Activated T-helper 2 cell treated with anti-CD3 and anti-CD28 coated beads, Interferon-gamma antibody, Interleukin-2, Interleukin-4, amounts not matched to agents 10 μg/mL and 5 μg/mL and 100 μg/mL, durations not matched to agents 14 hours and 24 hours and 36 hours (primary cell): ENCODE data around the gene GNAQ. TPM values are rescaled to one million over a fixed set of nuclear protein-coding genes. Genes with fewer than 3 reads are reported as not detected.
"Not testable (repeated sequence)": the region's sequence is repeated elsewhere in the genome, so short reads cannot be mapped to it uniquely, and the experiment has no call there.

Experiments used
- DNase-seq: peaks from one replicate; pipeline ENCODE4 v3.0.0; 2021; ENCODE audit warnings: low spot score
- H3K27ac Mint-ChIP-seq: one replicate; pipeline ENCODE4 v1.8.0; 2021; ENCODE audit warnings: mixed read lengths
- H3K27me3 Mint-ChIP-seq: one replicate; pipeline ENCODE4 v1.8.0; 2021; ENCODE audit warnings: low read depth, mixed read lengths
- H3K36me3 Mint-ChIP-seq: one replicate; pipeline ENCODE4 v1.8.0; 2021; ENCODE audit warnings: low read depth, mixed read lengths
- H3K4me1 Mint-ChIP-seq: one replicate; pipeline ENCODE4 v1.8.0; 2021; ENCODE audit warnings: low read depth, mixed read lengths
- H3K4me3 Mint-ChIP-seq: one replicate; pipeline ENCODE4 v1.8.0; 2021; ENCODE audit warnings: low read depth, mild to moderate bottlenecking, moderate library complexity, mixed read lengths
- H3K9me3 Mint-ChIP-seq: one replicate; pipeline ENCODE4 v1.8.0; 2021; ENCODE audit warnings: mixed read lengths
- intact Hi-C: fragments of 100-400 bp; cut with micrococcal nuclease; formaldehyde crosslinking; loops from one replicate; pipeline ENCODE4 v1.15.1; 2023
- total RNA-seq: library from RNA; stranded (reverse); gene quantifications from 2 replicates; pipeline ENCODE4 v1.2.3, GENCODE V29; 2022

Gene GNAQ
- total RNA-seq, 1 donor from 2014 or later, result 28.6 TPM

GRCh38 chr9:77764894-77765780 is 266.5 kb downstream of the GNAQ start:
- Mint-ChIP-seq H3K4me1 (peaks cover 6% of the 10 kb centered on the region), H3K36me3 (peaks cover 23% of the 10 kb centered on the region), H3K27ac (no peak overlapping the region), H3K4me3 (no peak overlapping the region), H3K9me3 (peaks cover 8% of the 10 kb centered on the region), H3K27me3 (no peaks in the 10 kb centered on the region)
- DNase-seq, result no peak
- intact Hi-C loops, result no loop called here

- peaks cover 6% of the 10 kb centered on the region for H3K4me1 Mint-ChIP-seq
- intact Hi-C loops, result no loop called here
- no peak for DNase-seq
- peaks cover 8% of the 10 kb centered on the region for H3K9me3 Mint-ChIP-seq
- H3K27ac Mint-ChIP-seq, result no peak overlapping the region
- peaks cover 27% of the 10 kb centered on the region for H3K36me3 Mint-ChIP-seq
- no peak overlapping the region for H3K4me3 Mint-ChIP-seq
- H3K27me3 Mint-ChIP-seq, result no peaks in the 10 kb centered on the region
Observed at GRCh38 chr9:77763566-77763965, 268.0 kb downstream of the GNAQ start.

GRCh38 chr9:77760919-77761318 is 270.7 kb downstream of the GNAQ start:
- Mint-ChIP-seq H3K36me3 (peaks cover 44% of the 10 kb centered on the region), H3K9me3 (peaks cover 14% of the 10 kb centered on the region)
- H3K4me1 Mint-ChIP-seq, H3K4me3 Mint-ChIP-seq, H3K27ac Mint-ChIP-seq, H3K27me3 Mint-ChIP-seq, intact Hi-C loops, DNase-seq: not testable (repeated sequence)

- no peaks in the 10 kb centered on the region for H3K27me3 Mint-ChIP-seq
- DNase-seq, result no peak
- no peak overlapping the region for H3K27ac Mint-ChIP-seq
- intact Hi-C loops, result no loop called here
- H3K4me1 Mint-ChIP-seq, result no peaks in the 10 kb centered on the region
- H3K36me3 Mint-ChIP-seq, result peaks cover 36% of the 10 kb centered on the region
- no peak overlapping the region for H3K4me3 Mint-ChIP-seq
- H3K9me3 Mint-ChIP-seq, result peaks cover 8% of the 10 kb centered on the region
Observed at GRCh38 chr9:77759391-77759790, 272.2 kb downstream of the GNAQ start.

- Mint-ChIP-seq H3K36me3 (peaks cover 30% of the 10 kb centered on the region), H3K4me1 (peaks cover 7% of the 10 kb centered on the region), H3K27ac (no peak overlapping the region), H3K4me3 (no peak overlapping the region), H3K27me3 (no peaks in the 10 kb centered on the region), H3K9me3 (peaks cover 8% of the 10 kb centered on the region)
- DNase-seq, result no peak
- intact Hi-C loops, result no loop called here
Observed at GRCh38 chr9:77756449-77756848, 275.2 kb downstream of the GNAQ start.

GRCh38 chr9:77753180-77753579 is 278.4 kb downstream of the GNAQ start:
- peaks cover 28% of the 10 kb centered on the region for H3K36me3 Mint-ChIP-seq
- H3K4me3 Mint-ChIP-seq, result no peak overlapping the region
- H3K4me1 Mint-ChIP-seq, result peaks cover 9% of the 10 kb centered on the region
- intact Hi-C loops, result no loop called here
- H3K27ac Mint-ChIP-seq, result no peak overlapping the region
- DNase-seq, result no peak
- no peaks in the 10 kb centered on the region for H3K27me3 Mint-ChIP-seq
- H3K9me3 Mint-ChIP-seq, result peaks cover 8% of the 10 kb centered on the region

- intact Hi-C loops, result no loop called here
Observed at GRCh38 chr9:77752554-77752953, 279.1 kb downstream of the GNAQ start.

GRCh38 chr9:77751341-77752091 is 280.1 kb downstream of the GNAQ start:
- Mint-ChIP-seq H3K4me3 (no peak overlapping the region), H3K36me3 (peaks cover 23% of the 10 kb centered on the region), H3K27ac (peak overlapping the region; percentile 75), H3K9me3 (no peaks in the 10 kb centered on the region), H3K27me3 (no peaks in the 10 kb centered on the region), H3K4me1 (peaks cover 22% of the 10 kb centered on the region)
- DNase-seq, result no peak
- intact Hi-C loops, result loop anchor here (1.0 to 2.0 kb wide), 2 partner anchors 293 to 319 kb away; no protein-coding TSS in a partner anchor

More at GRCh38 chr9:77752554-77752953, 279.1 kb downstream of the GNAQ start:
- Mint-ChIP-seq H3K4me3 (no peak overlapping the region), H3K9me3 (peaks cover 7% of the 10 kb centered on the region), H3K4me1 (peaks cover 14% of the 10 kb centered on the region), H3K36me3 (peaks cover 29% of the 10 kb centered on the region), H3K27ac (no peak overlapping the region), H3K27me3 (no peaks in the 10 kb centered on the region)
- no peak for DNase-seq

GRCh38 chr9:77750981-77751340 is 280.6 kb downstream of the GNAQ start:
- Mint-ChIP-seq H3K27ac (no peak overlapping the region), H3K36me3 (peaks cover 25% of the 10 kb centered on the region), H3K9me3 (peaks cover 3% of the 10 kb centered on the region), H3K27me3 (no peaks in the 10 kb centered on the region), H3K4me1 (peaks cover 27% of the 10 kb centered on the region), H3K4me3 (no peak overlapping the region)
- DNase-seq, result no peak
- intact Hi-C loops, result loop anchor here (1.0 to 2.0 kb wide), 2 partner anchors 293 to 318 kb away; no protein-coding TSS in a partner anchor

GRCh38 chr9:77750284-77750683 is 281.3 kb downstream of the GNAQ start:
- no peaks in the 10 kb centered on the region for H3K27me3 Mint-ChIP-seq
- no peak for DNase-seq
- intact Hi-C loops, result loop anchor here (2.0 kb wide), 1 partner anchor 317 kb away; no protein-coding TSS in a partner anchor
- H3K4me3 Mint-ChIP-seq, result no peak overlapping the region
- H3K36me3 Mint-ChIP-seq, result peaks cover 26% of the 10 kb centered on the region
- peaks cover 9% of the 10 kb centered on the region for H3K9me3 Mint-ChIP-seq
- H3K27ac Mint-ChIP-seq, result no peak overlapping the region
- peaks cover 33% of the 10 kb centered on the region for H3K4me1 Mint-ChIP-seq

- no peak overlapping the region for H3K27ac Mint-ChIP-seq
- intact Hi-C loops, result loop anchor here (5.0 kb wide), 2 partner anchors 36 to 271 kb away; no protein-coding TSS in a partner anchor
- no peak overlapping the region for H3K4me3 Mint-ChIP-seq
- peaks cover 33% of the 10 kb centered on the region for H3K36me3 Mint-ChIP-seq
- DNase-seq, result no peak
- peaks cover 41% of the 10 kb centered on the region for H3K4me1 Mint-ChIP-seq
- peaks cover 10% of the 10 kb centered on the region for H3K9me3 Mint-ChIP-seq
- H3K27me3 Mint-ChIP-seq, result no peaks in the 10 kb centered on the region
Observed at GRCh38 chr9:77748214-77748772, 283.3 kb downstream of the GNAQ start.

GRCh38 chr9:77747163-77747562 is 284.4 kb downstream of the GNAQ start:
- Mint-ChIP-seq H3K27ac (peak overlapping the region; percentile 69), H3K36me3 (peaks cover 33% of the 10 kb centered on the region), H3K9me3 (peaks cover 10% of the 10 kb centered on the region), H3K27me3 (no peaks in the 10 kb centered on the region), H3K4me1 (peaks cover 42% of the 10 kb centered on the region), H3K4me3 (peak overlapping the region; percentile 5)
- intact Hi-C loops, result loop anchor here (2.0 to 5.0 kb wide), 3 partner anchors 18 to 270 kb away; no protein-coding TSS in a partner anchor
- no peak for DNase-seq
